Erythroblast (primary cell): ENCODE measurements around the gene EGLN2.

Experiments
- GATA1 ChIP-seq: IDR thresholded peaks from 2 replicates; pipeline ENCODE4 v1.6.1; 2011; ENCODE audit warnings: low read depth, mild to moderate bottlenecking, control low read depth, low read length, moderate library complexity
- POLR2A ChIP-seq: IDR thresholded peaks from 2 replicates; pipeline ENCODE4 v1.6.1; 2011; ENCODE audit warnings: mild to moderate bottlenecking, low read length

DNA sequence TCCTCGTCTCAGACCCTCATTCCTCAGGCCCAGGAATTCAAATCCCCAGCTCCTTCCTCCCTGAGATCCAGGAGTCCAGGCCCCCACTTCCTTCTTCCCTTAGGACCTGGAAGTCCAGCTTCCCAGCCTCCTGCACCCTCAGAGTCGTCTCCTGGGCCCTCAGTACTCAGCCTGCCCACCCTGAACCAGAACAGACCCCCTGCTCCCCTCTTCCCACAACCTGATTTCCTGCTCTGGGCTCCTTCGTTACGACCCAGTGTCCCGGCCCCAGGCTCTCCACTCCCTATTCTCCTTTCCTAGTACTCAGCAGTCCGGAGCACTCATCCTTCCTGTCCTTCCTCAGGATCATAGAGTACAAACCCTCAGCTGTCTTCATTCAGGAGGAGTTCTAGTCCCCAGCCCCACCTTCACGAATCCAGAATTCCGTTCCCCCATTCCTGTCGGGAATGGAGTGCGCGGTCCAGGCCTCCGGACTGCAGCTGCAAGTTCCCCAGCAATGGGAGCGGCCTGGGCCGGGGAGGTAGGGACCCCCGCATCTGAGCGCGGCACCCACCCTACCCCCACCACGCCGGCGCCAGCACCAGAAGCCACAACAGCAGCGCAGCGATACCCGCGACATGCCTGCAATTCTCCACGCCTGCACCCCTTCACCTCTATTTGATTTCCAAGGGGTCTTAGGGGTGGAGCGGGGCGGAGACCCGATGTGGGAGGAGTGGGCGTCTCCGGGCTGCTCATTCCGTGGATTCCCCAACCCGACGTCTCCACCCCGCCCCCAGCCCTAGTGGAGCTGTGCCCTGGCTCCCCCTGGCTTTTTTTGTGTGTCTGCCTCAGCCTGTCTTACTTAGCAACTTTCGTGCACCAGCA lies 12.7 kb downstream of the EGLN2 start:
- TF ChIP-seq POLR2A (no peak), GATA1 (no peak)
